Activated B cell treated with CpG ODN at 0.5 μM for 24 hours (primary cell): ENCODE results near the gene GBF1. TPM values are rescaled to one million over a fixed set of nuclear protein-coding genes. Genes with fewer than 3 reads are reported as not detected.

Source experiments
- ATAC-seq: fragments of 200-7000 bp; cut with Tn5 transposase; one replicate; pipeline ENCODE4 v1.10.0; 2021; ENCODE audit warnings: low read depth, mild to moderate bottlenecking, moderate library complexity
- CTCF ChIA-PET: fragments of 350-600 bp; sonication (Branson Sonifier 250); formaldehyde crosslinking; loops from one replicate; lab custom pipeline; 2021; ENCODE audit warnings: antibody characterized with exemption; lab: Charles Lee
- POLR2A ChIA-PET: fragments of 350-600 bp; sonication (Branson Sonifier 250); formaldehyde crosslinking; loops from one replicate; lab custom pipeline; 2021; ENCODE audit warnings: antibody characterized with exemption; lab: Charles Lee
- DNase-seq: peaks from one replicate; pipeline ENCODE4 v3.0.0; 2022
- H3K27ac Mint-ChIP-seq: one replicate; pipeline ENCODE4 v1.8.0; 2020; ENCODE audit warnings: mixed read lengths
- H3K27me3 Mint-ChIP-seq: one replicate; pipeline ENCODE4 v1.8.0; 2021; ENCODE audit warnings: mixed read lengths
- H3K36me3 Mint-ChIP-seq: one replicate; pipeline ENCODE4 v1.8.0; 2021; ENCODE audit warnings: low read depth, mixed read lengths
- H3K4me1 Mint-ChIP-seq: one replicate; pipeline ENCODE4 v1.8.0; 2021; ENCODE audit warnings: mixed read lengths
- H3K4me3 Mint-ChIP-seq: one replicate; pipeline ENCODE4 v1.8.0; 2020; ENCODE audit warnings: mild to moderate bottlenecking, mixed read lengths
- H3K9me3 Mint-ChIP-seq: one replicate; pipeline ENCODE4 v1.8.0; 2020; ENCODE audit warnings: mixed read lengths
- CTCF ChIP-seq: fragments of 200-600 bp; IDR thresholded peaks from one replicate; pipeline ENCODE4 v1.8.0; 2022; ENCODE audit warnings: antibody characterized with exemption, mild to moderate bottlenecking
- intact Hi-C: fragments of 100-400 bp; cut with micrococcal nuclease; formaldehyde crosslinking; loops from one replicate; pipeline ENCODE4 v1.15.1; 2024
- total RNA-seq: library from RNA; stranded (reverse); gene quantifications from 2 replicates; pipeline ENCODE4 v1.2.3, GENCODE V29; 2022

The GBF1 gene
- total RNA-seq, 1 donor from 2014 or later = 44.3 TPM

- TF ChIP-seq CTCF = no peak
- Mint-ChIP-seq H3K4me1 (no peaks in the 10 kb centered on the region), H3K4me3 (no peak overlapping the region), H3K27me3 (no peaks in the 10 kb centered on the region), H3K9me3 (no peaks in the 10 kb centered on the region), H3K36me3 (peaks cover 91% of the 10 kb centered on the region), H3K27ac (no peak overlapping the region)
- no peak for ATAC-seq
- ChIA-PET CTCF (no interaction called here), POLR2A (no interaction called here)
- no peak for DNase-seq
- intact Hi-C loops = no loop called here
These were observed 122.1 kb downstream of the GBF1 start for GRCh38 chr10:102367441-102367840.

- H3K4me3 Mint-ChIP-seq = no peak overlapping the region
- H3K9me3 Mint-ChIP-seq = no peaks in the 10 kb centered on the region
- ATAC-seq (no peak), DNase-seq (no peak)
- peaks cover 91% of the 10 kb centered on the region for H3K36me3 Mint-ChIP-seq
- TF ChIP-seq CTCF = no peak
- CTCF ChIA-PET = interaction anchor here (1.7 kb wide), 1 partner anchor 16 kb away, joined by 6 read pairs; no protein-coding TSS in a partner anchor
- H3K27ac Mint-ChIP-seq = no peak overlapping the region
- POLR2A ChIA-PET = interaction anchor here (1.3 kb wide), 1 partner anchor 26 kb away, joined by 4 read pairs; no protein-coding TSS in a partner anchor
- H3K4me1 Mint-ChIP-seq = no peaks in the 10 kb centered on the region
- no peaks in the 10 kb centered on the region for H3K27me3 Mint-ChIP-seq
- intact Hi-C loops = no loop called here
These were observed 122.7 kb downstream of the GBF1 start for GRCh38 chr10:102368077-102368476.

- Mint-ChIP-seq H3K9me3 (no peaks in the 10 kb centered on the region), H3K4me1 (no peaks in the 10 kb centered on the region), H3K27me3 (no peaks in the 10 kb centered on the region), H3K36me3 (peaks cover 86% of the 10 kb centered on the region), H3K27ac (no peak overlapping the region), H3K4me3 (no peak overlapping the region)
- ATAC-seq (no peak), DNase-seq (no peak)
- intact Hi-C loops = no loop called here
- no peak for TF ChIP-seq CTCF
- POLR2A ChIA-PET = interaction anchor here (0.7 kb wide), 1 partner anchor 53 kb away, joined by 4 read pairs; no protein-coding TSS in a partner anchor
- CTCF ChIA-PET = interaction anchor here (0.7 to 1.1 kb wide), 2 partner anchors 19 to 142 kb away, joined by 3 read pairs; no protein-coding TSS in a partner anchor
These were observed 126.0 kb downstream of the GBF1 start for GRCh38 chr10:102371295-102371694.

GRCh38 chr10:102375250-102375649 lies 129.9 kb downstream of the GBF1 start:
- no peak for DNase-seq
- no peak for TF ChIP-seq CTCF
- ATAC-seq = peak; percentile 66
- no peaks in the 10 kb centered on the region for H3K4me1 Mint-ChIP-seq
- H3K36me3 Mint-ChIP-seq = peaks cover 83% of the 10 kb centered on the region
- no peak overlapping the region for H3K27ac Mint-ChIP-seq
- ChIA-PET CTCF (interaction anchor here (0.7 to 1.7 kb wide), 7 partner anchors 18 to 207 kb away, joined by 3 to 7 read pairs (median 3); no protein-coding TSS in a partner anchor), POLR2A (interaction anchor here (0.7 to 1.6 kb wide), 3 partner anchors 20 to 28 kb away, joined by 3 to 7 read pairs (median 3); partner anchors contain the start of gene NFKB2)
- intact Hi-C loops = loop anchor here (1.0 kb wide), 1 partner anchor 104 kb away; no protein-coding TSS in a partner anchor
- H3K27me3 Mint-ChIP-seq = no peaks in the 10 kb centered on the region
- no peak overlapping the region for H3K4me3 Mint-ChIP-seq
- H3K9me3 Mint-ChIP-seq = no peaks in the 10 kb centered on the region

DNA sequence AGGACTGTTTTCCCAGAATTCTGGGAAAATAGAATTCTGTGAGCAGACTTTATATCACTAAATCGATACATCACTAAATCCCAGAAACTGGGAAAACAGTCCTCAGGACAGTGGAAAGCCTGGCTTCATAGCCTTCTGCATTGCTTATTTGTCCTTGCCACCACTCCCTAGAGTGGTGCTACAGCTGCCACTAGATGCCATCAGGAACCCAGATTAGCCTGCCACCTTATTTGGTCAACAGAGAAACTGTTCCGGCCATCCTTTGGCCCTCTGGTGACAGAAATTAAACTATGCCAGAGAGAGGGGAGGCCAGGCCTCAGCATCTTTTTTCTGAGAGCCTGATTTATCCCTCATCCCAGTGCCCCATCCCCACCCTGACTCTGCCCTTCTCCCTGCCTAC lies 130.5 kb downstream of the GBF1 start:
- POLR2A ChIA-PET = interaction anchor here (1.6 kb wide), 1 partner anchor 23 kb away, joined by 7 read pairs; no protein-coding TSS in a partner anchor
- no peaks in the 10 kb centered on the region for H3K9me3 Mint-ChIP-seq

More for the DNA sequence above, 130.5 kb downstream of the GBF1 start:
- DNase-seq (no peak), ATAC-seq (no peak)
- H3K36me3 Mint-ChIP-seq = peaks cover 83% of the 10 kb centered on the region
- no peaks in the 10 kb centered on the region for H3K27me3 Mint-ChIP-seq
- H3K27ac Mint-ChIP-seq = no peak overlapping the region
- intact Hi-C loops = loop anchor here (1.0 kb wide), 1 partner anchor 103 kb away; no protein-coding TSS in a partner anchor
- CTCF ChIA-PET = interaction anchor here (0.8 to 1.7 kb wide), 5 partner anchors 18 to 207 kb away, joined by 3 to 7 read pairs (median 4); no protein-coding TSS in a partner anchor
- TF ChIP-seq CTCF = no peak
- no peaks in the 10 kb centered on the region for H3K4me1 Mint-ChIP-seq
- H3K4me3 Mint-ChIP-seq = no peak overlapping the region
